Heart right ventricle (tissue), 16 donors: Measurements from ENCODE around the gene AP5B1. TPM values are rescaled to one million over a fixed set of nuclear protein-coding genes. Genes with fewer than 3 reads are reported as not detected.
A peak's percentile ranks its signal among the peaks of the same experiment; 100 is the strongest.

Experiments used
- ATAC-seq, 8 donors: fragments of 200-7000 bp; cut with Tn5 transposase; one replicate each; pipeline ENCODE4 v1.9.1; 2020; ENCODE audit warnings: mild to moderate bottlenecking in 8 of 8, moderate library complexity in 8 of 8, moderate number of reproducible peaks in 1 of 8
- DNase-seq, 2 donors: peaks; one replicate each; pipeline ENCODE4 v3.0.0-alpha.2; 2020
- H3K27ac ChIP-seq, 10 donors: fragments of 200-600 bp; sonication (generic) in 2 of 10; one replicate each; pipeline versions ENCODE4 v1.5.0 to v1.8.0; 2020 to 2022; ENCODE audit warnings: mild to moderate bottlenecking in 3 of 10
- H3K27me3 ChIP-seq, 7 donors: fragments of 200-600 bp; one replicate each; pipeline ENCODE4 v1.8.0; 2021 to 2022; ENCODE audit warnings: mild to moderate bottlenecking in 2 of 7
- H3K36me3 ChIP-seq, 9 donors: fragments of 200-600 bp; sonication (generic) in 1 of 9; one replicate each; pipeline versions ENCODE4 v1.5.0 to v1.8.0; 2020 to 2022; ENCODE audit warnings: mild to moderate bottlenecking in 2 of 9
- H3K4me1 ChIP-seq, 9 donors: fragments of 200-600 bp; sonication (generic) in 1 of 9; one replicate each; pipeline versions ENCODE4 v1.5.0 to v1.8.0; 2020 to 2022; ENCODE audit warnings: mild to moderate bottlenecking in 4 of 9
- H3K4me3 ChIP-seq, 10 donors: fragments of 200-600 bp; sonication (generic) in 2 of 10; one replicate each; pipeline versions ENCODE4 v1.5.0 to v1.8.0; 2020 to 2022; ENCODE audit warnings: mild to moderate bottlenecking in 7 of 10, moderate library complexity in 2 of 10
- H3K9me3 ChIP-seq, 11 donors: fragments of 200-600 bp in 10 of 11; sonication (generic) in 2 of 11; one replicate each; pipeline versions ENCODE4 v1.5.0 to v1.8.0; 2013 to 2022; ENCODE audit warnings: mild to moderate bottlenecking in 2 of 11, control low read depth in 1 of 11, moderate library complexity in 1 of 11
- WGBS, 2 donors: extraction: QIAGEN DNeasy Blood & Tissue Kit; methylation state at CpG; one replicate each; pipeline ENCODE4 v1.1.7; 2013; ENCODE audit warnings: inconsistent platforms in 1 of 2; 5-methylcytosine and 5-hydroxymethylcytosine counted together
- intact Hi-C, 10 donors: fragments of 100-400 bp; cut with DNase I; formaldehyde crosslinking; loops; one replicate each; pipeline versions ENCODE4 v1.11.1 to v1.14.2; 2022
- polyA plus RNA-seq, 2 donors: library from polyadenylated mRNA; stranded (reverse); fragments of 200-250 nt; gene quantifications; one replicate each; pipeline ENCODE4 v1.2.3, GENCODE V29; 2013
- total RNA-seq, 10 donors: library from RNA; stranded (reverse); fragmentation: NEBNext Ultra II Directional in 3 of 10; extraction: Animal tissue kit (Norgen Biotek cat#: 25700) in 3 of 10; gene quantifications; one replicate each; pipeline versions ENCODE4 v1.2.1 to v1.2.4, GENCODE V29; 2021 to 2023
- TF ChIP-seq, protein P1 (sequence below), 9 donors: fragments of 200-600 bp; sonication (generic) in 2 of 9; IDR thresholded peaks; one replicate each; pipeline versions ENCODE4 v1.5.0 to v1.8.0; 2021 to 2022; ENCODE audit warnings: antibody characterized with exemption in 9 of 9, mild to moderate bottlenecking in 5 of 9, moderate library complexity in 1 of 9
- donor health status: Arrhythmogenic right ventricular cardiomyopathy.
- donor health status: ischemic (EF 13 %, LVEDD 7.1; RV severe dilation, severe dysfunction).
- donor health status: healthy with polysubstance abuse.
- donor health status: DM: no; HTN: yes; CAD: no.
- donor health status: DM: no; HTN: no; CAD: no.
- donor health status: ischemic (EF 25% LVEDD 6.9; RV normal size, moderate dysfunction).
- donor health status: ischemic (EF 25% LVEDD 5.7; RV mildly dilated, moderate dysfunction).
- donor health status: healthy.
- donor health status: DM: yes; HTN: yes; CAD: no.
- donor health status: Ischemic cardiomyopathy.
- donor health status: ischemic (EF 35%, LVEDD 5.7; RV mildly dilated, moderate dysfunction).
- donor health status: nonischemic (EF 11% LVEDD 7.7; RV severe dilation, severe dysfunction).
- donor health status: DM: yes; HTN: yes; CAD: no.
- donor health status: PGD.
- donor health status: ischemic (EF 29% LVEDD 5.4; RV normal size, mild dysfunction).
- donor health status: nonischemic (EF 23%, LVEDD 6.1; RV moderate dilation, normal function).

Gene AP5B1
- total and polyA plus RNA-seq, 12 donors, result 5.0 to 12.8 (median 6.9) TPM

GRCh38 chr11:65790902-65791650 is 10.3 kb upstream of the AP5B1 start:
- no peaks in the 10 kb centered on the region for H3K9me3 ChIP-seq
- TF ChIP-seq, protein P1, sequence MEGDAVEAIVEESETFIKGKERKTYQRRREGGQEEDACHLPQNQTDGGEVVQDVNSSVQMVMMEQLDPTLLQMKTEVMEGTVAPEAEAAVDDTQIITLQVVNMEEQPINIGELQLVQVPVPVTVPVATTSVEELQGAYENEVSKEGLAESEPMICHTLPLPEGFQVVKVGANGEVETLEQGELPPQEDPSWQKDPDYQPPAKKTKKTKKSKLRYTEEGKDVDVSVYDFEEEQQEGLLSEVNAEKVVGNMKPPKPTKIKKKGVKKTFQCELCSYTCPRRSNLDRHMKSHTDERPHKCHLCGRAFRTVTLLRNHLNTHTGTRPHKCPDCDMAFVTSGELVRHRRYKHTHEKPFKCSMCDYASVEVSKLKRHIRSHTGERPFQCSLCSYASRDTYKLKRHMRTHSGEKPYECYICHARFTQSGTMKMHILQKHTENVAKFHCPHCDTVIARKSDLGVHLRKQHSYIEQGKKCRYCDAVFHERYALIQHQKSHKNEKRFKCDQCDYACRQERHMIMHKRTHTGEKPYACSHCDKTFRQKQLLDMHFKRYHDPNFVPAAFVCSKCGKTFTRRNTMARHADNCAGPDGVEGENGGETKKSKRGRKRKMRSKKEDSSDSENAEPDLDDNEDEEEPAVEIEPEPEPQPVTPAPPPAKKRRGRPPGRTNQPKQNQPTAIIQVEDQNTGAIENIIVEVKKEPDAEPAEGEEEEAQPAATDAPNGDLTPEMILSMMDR (IDR thresholded peaks at IDR 0.05), result no peak
- intact Hi-C loops, result no loop called here
- ATAC-seq (no peak), DNase-seq (no peak)
- H3K27me3 ChIP-seq, result peaks cover 20 to 68% (median 52%) of the 10 kb centered on the region in 7 donors
- H3K4me1 ChIP-seq, result peaks cover 7 to 31% (median 19%) of the 10 kb centered on the region in 9 donors
- H3K4me3 ChIP-seq, result no peak overlapping the region
- WGBS, 2 donors, result 86 to 92% methylated on average over 18 of the region's 18 CpGs
- no peaks in the 10 kb centered on the region for H3K36me3 ChIP-seq
- H3K27ac ChIP-seq, result peak overlapping the region in 1 of 10 donors; percentile 36

- no peak overlapping the region for H3K27ac ChIP-seq
- peaks cover 7 to 34% (median 20%) of the 10 kb centered on the region in 9 donors for H3K4me1 ChIP-seq
- 81 to 84% methylated on average over 13 of the region's 13 CpGs for WGBS, 2 donors
- H3K36me3 ChIP-seq, result no peaks in the 10 kb centered on the region
- H3K9me3 ChIP-seq, result no peaks in the 10 kb centered on the region
- TF ChIP-seq, protein P1 (IDR thresholded peaks at IDR 0.05), result no peak
- intact Hi-C loops, result no loop called here
- peaks cover 25 to 72% (median 60%) of the 10 kb centered on the region in 7 donors for H3K27me3 ChIP-seq
- no peak for ATAC-seq
- no peak overlapping the region for H3K4me3 ChIP-seq
- DNase-seq, result no peak
Measured at GRCh38 chr11:65790104-65790901, 9.5 kb upstream of the AP5B1 start.

GRCh38 chr11:65789230-65790103 is 8.7 kb upstream of the AP5B1 start:
- intact Hi-C loops, result no loop called here
- TF ChIP-seq, protein P1 (IDR thresholded peaks at IDR 0.05), result no peak
- DNase-seq, result no peak
- Histone ChIP-seq H3K27me3 (peaks cover 25 to 73% (median 62%) of the 10 kb centered on the region in 7 donors), H3K36me3 (no peaks in the 10 kb centered on the region), H3K9me3 (no peaks in the 10 kb centered on the region), H3K4me3 (no peak overlapping the region), H3K27ac (no peak overlapping the region), H3K4me1 (peaks cover 7 to 34% (median 20%) of the 10 kb centered on the region in 9 donors)
- 76 to 78% methylated on average over 14 of the region's 14 CpGs for WGBS, 2 donors
- no peak for ATAC-seq

DNA sequence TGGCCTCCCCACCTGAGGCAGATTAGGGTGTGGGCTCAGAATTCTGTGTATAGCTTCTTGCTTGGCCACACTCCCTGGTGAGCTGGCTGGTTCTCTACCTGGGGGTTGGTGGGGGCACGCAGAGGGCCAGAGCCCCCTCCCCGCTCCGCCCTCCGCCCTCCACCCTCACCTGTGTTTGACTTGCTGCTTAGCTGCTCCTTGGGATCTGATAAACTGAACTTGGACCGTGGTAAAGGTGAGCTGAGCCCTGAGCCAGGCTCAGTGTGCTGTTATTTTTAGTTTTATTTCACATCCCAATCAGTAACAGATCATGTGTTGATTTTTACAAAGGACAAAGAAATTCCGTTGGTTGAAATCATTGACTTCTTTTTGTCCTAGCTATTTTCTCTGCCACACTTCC is 8.0 kb upstream of the AP5B1 start:
- ATAC-seq, result no peak
- H3K27me3 ChIP-seq, result peaks cover 25 to 74% (median 59%) of the 10 kb centered on the region in 7 donors
- intact Hi-C loops, result no loop called here

More for the DNA sequence above, 8.0 kb upstream of the AP5B1 start:
- Histone ChIP-seq H3K9me3 (no peaks in the 10 kb centered on the region), H3K36me3 (no peaks in the 10 kb centered on the region), H3K27ac (no peak overlapping the region), H3K4me1 (peaks cover 7 to 34% (median 20%) of the 10 kb centered on the region in 9 donors), H3K4me3 (no peak overlapping the region)
- TF ChIP-seq, protein P1 (IDR thresholded peaks at IDR 0.05), result no peak
- WGBS, 2 donors, result 77 to 86% methylated on average over 6 of the region's 6 CpGs
- DNase-seq, result no peak
